ENCODE results near the gene CMSS1. TPM values are rescaled to one million over a fixed set of nuclear protein-coding genes. Genes with fewer than 3 reads are reported as not detected.
A peak's percentile ranks its signal among the peaks of the same experiment; 100 is the strongest.

The CMSS1 gene
- total RNA-seq, 1 donor from 2014 or later, result 41.9 TPM

DNA sequence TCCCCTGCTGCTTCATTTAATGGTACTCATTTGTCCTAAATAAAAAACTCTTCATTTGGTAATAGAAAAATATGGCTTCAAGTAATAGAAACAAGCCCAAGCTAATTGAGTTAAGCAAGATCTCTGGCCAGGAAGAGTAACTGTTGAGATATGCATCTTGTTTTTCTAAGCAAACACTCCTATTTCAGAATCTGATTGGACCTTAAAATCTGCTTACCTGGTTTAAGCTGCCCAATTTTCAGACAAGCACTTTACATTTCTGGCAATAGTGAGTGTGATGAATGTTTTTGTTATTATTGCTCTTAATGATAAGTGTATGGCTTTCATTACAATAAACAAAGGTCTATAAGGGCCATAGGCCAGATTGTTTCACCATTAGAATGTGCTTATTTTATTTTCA is 86.2 kb downstream of the CMSS1 start:
- DNase-seq (ENCODE audit: low spot score), result no peak

DNA sequence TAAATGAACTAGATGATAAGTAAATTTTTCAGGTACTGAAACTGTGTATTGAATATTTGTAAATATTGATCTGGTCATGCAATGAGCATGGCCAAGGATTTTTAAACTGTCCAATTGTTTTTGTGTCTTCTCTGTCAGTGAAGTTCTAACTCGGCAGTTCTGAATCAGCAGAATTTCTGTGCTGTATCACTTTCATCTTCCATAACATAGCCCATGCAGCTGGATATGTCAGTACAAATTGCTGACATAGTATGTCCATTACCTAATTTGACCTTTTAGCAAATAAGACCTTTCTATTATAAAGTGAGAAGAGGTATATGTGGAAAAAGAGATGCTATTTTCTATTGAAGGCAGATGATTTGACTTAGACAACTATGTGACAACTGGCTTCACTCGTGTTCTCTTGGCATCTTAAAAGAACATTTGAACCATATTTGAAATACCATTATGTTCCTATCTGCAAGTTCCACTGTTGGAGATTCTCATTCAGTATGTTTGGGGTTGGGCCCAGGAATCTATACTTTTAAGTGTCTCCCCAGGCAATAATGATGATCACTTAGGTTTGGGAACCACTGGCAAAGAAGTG is 90.4 kb downstream of the CMSS1 start:
- no peak for DNase-seq (ENCODE audit: low spot score)

DNA sequence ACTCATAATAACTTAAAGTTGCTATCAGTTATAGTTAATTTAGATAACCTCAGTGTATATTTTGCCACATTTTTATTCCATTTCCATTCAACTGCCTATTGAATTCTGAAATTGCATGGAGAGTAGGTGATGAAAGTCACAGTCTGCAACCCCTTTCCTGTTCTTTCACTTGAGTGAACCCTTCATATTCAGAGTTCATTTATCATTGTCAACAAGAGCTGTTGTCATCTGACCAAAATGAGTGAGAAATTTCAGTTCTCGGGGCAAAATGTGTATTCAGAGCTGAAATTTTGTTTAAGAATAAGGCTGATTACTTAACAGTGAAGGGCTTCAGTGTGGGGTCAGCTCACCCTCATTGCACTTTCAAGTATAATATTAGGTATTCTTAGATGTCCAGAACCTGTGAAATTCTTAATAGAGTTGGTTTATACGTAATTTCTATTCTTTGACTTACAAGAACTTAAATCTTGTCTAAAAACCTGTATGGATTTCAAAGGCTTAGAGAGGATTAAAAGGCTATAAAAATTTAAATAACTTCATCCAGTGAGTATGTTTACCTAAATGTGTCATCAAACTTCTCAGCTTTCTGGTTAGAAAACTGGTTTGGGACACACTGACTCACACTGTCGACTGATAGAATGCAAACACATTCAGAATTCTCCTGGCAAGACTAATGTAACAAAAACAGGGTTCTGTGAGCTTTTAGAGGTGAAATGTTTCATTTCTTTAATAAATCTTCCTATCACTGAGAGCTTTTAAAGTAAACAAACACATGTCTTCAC is 92.2 kb downstream of the CMSS1 start:
- DNase-seq (ENCODE audit: low spot score), result no peak

DNA sequence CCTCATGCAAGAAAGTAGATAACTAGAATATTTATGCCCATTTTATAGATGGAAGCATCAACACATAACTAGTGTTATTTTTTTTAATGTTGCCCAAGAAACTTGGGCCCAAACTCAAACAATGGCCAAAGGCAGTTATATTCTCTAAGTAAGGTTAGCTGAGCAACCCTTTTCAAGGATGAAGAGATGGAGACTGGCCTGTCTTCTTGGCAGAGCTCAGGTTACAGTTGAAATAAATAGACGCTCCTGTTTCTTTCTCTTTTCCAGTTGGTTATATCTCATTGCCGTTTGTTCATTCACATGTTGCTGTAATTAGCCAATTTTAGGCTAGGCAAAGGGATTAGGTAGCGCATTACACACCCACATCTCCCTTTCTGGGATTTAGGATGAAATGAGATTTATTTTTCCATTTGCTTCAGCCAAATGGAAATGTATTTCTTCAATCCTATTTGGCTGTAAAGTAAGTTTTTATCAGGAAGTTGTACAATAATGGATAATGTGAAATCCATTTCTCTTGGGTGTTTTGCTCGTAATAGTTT is 93.2 kb downstream of the CMSS1 start:
- no peak for DNase-seq (ENCODE audit: low spot score)

DNA sequence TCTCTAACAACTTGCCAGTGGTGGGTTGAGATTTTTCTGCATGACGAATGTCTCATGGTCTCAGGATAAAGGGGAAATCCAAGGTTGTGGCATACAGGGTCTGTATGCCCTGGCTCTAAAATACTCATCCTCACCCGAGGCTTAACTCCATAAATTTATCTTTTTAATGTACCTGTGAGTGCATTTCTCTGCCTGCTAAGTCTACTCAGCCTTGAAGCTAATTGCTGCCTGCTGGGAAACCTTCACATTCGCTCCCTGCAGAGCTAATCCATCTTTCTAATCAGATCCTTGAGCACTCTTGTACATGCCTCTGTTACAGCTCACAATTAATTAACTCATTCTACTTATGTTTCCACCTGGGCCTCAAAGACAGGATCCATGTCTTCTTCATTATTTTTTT is 93.8 kb downstream of the CMSS1 start:
- DNase-seq (ENCODE audit: low spot score), result no peak

DNA sequence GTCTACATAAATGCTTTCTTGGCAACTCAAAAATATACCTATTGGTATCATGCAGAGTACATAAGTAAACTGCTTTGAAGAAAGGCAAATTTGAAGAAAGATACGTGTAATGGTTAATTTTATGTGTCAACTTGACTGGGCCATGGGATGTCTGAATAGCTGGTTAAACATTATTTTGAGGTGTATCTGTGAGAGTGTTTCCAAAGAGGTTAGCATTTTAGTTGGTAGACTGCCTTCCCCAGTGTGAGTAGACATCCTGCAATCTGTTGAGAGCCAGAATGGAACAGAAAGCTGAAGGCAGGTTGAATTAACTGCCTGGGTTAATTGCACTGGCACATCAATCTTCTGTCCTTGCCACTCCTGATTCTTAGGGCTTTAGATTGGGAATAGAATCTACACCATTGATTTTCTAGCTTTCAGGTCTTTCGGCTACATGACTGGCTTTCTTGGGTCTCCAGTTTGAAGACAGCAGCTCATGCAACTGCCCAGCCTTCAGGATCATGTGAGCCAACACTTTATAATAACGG is 98.3 kb downstream of the CMSS1 start:
- no peak for DNase-seq (ENCODE audit: low spot score)

DNA sequence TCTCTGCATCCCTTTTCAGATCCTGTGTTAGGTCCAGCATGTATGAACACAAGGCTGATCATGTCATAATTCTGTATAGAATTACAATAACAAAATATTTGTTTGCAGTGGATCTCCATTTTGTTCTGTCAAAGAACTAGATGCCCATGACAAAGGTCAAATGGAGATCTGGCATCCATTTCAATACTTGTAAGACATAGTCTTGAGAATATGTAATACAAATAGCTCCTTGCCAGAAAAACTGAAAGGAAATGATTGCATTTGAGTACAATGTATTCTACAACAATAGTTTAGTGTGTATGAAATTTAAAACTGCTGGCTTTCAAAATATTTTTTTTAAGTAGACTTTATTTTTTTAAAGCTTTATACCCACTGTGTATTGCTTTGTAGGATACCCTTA is 101.1 kb downstream of the CMSS1 start:
- no peak for DNase-seq (ENCODE audit: low spot score)

DNA sequence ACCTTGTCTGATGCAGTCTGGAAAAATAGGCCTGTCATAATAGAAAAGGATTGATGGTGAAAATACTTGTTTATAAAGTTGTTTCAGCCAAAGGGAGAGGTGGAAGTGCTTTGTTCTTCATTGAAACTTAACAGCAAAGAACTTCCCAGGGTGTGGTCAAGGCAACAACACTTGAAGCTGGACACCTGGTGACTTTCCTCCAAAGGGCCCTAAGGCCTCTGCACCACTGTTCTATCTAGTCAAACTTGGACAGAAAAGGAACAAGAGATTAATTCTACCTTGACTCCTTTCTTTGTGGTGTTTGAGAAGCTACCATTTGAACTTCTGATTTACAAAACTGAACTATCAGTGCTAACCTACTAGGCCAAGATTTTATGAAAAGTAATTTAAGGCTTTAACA is 102.0 kb downstream of the CMSS1 start:
- no peak for DNase-seq (ENCODE audit: low spot score)

DNA sequence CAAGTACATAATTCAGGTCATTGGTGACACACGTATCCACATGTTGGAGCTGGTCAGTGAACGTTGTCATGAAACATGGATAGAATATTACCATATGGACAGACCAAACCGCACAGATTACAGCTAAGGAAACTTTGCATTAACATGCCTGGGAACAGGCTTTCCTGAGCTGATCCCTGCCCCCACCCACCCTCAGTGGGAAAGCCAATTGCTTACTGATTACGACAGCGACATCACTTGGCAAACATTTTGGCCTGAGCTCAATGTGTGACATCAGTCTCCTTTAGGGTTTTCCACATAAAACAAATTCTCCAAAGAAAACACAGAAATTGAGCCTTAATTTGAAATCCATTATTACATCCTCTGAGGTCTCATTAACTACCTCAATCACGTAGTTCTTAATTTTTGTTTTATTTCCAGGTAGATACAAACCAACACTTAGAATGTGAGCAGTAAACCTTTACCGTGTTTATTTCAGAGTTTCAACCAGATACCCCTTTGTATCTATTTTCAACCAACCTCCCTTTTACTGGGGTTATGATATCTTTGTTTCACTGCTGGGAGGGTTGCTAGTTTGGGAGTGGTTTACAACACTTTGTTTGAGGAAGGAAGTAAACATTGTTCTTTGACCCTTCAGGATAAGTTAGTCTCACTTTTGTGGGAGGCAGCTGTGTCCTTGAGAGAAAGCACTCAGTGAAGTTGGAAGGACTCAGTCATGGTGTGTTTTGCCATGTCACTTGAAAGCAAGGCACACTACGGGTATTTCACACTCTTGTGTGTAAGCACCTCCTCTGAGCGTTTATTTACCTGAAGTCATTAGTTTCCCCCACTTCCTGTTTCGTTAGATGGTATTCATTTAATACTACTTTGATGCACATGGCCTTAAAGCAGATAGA is 103.1 kb downstream of the CMSS1 start:
- peak; percentile 68 for DNase-seq (ENCODE audit: low spot score)

DNA sequence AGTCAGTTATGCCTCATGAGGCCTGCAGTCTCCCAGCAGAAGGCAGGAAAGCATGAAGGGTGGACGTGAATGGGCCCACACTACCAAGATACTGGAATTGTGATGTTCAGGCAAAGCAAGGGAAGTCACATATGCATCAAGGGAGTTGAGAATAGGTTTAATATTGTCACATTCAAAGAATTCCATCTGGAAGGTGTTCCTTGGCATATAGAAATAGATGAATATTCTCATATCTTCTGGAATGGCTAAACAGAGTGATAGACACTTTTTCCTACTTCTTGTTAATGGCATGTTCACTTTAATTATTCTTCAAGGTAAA is 103.7 kb downstream of the CMSS1 start:
- DNase-seq (ENCODE audit: low spot score), result no peak

DNA sequence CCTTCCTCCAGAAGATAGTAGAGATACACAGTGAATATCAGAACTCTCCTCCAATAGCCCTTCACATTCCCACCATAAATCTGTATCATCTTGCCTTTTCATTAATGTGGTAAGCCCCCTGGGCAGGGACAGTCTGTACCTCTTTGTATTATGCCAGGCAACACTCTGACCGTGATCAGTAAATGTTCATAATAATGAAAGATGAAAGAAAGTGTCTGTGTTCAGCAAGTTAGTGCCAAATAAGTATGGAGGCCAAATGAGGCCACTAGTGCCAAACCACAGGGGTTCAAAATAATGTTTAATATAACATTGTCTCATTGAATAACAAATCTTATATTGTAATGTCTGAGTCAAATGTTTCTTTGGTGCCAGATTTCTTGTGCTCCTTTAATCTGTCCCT is 104.3 kb downstream of the CMSS1 start:
- no peak for DNase-seq (ENCODE audit: low spot score)

DNA sequence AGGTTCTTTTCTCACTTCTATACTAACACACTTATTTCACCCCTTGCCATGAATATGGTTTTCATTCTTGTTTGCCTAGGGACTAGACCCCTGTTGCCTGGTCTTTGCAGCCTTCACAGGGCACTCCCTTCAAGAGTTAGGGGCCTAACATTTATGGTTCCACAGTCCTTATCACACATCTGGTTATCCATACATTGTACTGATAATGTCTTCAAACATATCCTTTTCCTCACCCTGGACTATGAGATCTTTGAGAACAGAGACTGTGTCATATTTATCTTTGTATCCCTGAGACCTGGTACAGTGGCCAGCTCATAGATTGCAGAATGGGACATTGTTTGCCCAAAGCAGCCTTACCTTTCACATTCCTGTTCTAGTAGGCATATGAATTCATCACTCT is 106.2 kb downstream of the CMSS1 start:
- no peak for DNase-seq (ENCODE audit: low spot score)

DNA sequence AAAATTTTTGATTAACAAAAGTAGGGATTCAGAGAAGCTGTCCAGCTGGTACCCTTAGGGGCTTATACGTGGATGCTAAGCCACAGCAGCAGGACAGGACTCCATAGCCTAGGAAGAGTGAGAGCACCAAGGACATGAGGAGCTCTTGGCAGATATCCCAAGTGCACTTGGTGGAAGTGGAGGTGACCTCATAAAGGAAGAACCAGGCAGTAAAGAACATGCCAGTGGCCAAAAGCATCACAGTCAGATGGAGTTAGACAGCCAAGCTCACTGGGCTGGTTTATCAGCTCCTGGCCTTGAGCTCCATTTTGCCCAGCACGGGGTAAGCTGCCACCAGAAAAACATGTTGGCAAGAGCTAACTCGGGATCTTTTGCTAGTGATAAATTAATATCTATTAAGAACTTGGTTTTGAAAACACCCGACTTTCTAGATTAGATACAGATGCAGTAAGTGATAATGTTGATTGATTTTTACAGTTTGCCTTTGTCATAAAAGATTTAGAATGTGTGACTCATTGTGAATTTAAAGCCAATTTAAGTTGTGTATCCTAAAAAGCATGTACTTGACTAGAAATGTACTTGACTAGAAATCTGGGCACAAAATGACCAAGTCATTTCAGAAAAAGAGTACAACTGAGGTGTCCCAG is 108.0 kb downstream of the CMSS1 start:
- peak; percentile 54 for DNase-seq (ENCODE audit: low spot score)

DNA sequence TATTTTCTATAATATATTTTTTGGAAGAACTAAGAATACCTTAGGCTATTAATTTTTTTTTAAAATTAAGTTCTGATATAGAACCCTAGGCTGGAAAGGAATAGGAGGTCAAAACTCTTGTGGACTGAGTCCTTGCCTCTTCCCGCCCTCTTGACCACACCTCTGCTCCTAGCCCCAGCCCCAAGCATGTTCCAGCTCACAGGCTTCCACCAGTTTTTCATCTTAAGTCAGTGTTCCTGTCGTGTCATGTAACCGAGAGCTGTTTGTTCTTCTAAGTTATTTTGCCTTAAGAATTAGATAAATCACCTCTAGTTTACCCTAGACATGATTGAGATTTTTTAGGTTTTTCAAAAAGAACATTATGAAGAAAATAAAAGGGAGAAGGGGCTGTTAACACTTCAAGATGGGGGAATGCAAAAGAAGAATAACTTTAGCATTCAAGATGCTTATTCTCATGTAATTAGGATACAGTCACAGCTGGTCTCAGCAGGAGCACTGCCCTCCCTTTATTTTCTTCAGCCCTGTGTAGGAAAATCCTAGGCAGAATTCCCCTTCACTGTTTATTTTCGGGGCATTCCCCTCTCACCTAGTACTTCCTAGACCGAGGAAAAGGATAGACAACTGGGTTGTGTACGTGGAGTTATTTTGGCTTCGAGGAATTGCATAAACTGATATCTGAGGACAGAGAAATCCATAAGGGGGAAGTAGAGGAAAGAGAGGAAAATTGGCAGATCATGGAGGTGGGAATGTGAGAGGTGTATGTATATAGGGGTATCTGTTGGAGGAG is 110.2 kb downstream of the CMSS1 start:
- DNase-seq (ENCODE audit: low spot score), result no peak

DNA sequence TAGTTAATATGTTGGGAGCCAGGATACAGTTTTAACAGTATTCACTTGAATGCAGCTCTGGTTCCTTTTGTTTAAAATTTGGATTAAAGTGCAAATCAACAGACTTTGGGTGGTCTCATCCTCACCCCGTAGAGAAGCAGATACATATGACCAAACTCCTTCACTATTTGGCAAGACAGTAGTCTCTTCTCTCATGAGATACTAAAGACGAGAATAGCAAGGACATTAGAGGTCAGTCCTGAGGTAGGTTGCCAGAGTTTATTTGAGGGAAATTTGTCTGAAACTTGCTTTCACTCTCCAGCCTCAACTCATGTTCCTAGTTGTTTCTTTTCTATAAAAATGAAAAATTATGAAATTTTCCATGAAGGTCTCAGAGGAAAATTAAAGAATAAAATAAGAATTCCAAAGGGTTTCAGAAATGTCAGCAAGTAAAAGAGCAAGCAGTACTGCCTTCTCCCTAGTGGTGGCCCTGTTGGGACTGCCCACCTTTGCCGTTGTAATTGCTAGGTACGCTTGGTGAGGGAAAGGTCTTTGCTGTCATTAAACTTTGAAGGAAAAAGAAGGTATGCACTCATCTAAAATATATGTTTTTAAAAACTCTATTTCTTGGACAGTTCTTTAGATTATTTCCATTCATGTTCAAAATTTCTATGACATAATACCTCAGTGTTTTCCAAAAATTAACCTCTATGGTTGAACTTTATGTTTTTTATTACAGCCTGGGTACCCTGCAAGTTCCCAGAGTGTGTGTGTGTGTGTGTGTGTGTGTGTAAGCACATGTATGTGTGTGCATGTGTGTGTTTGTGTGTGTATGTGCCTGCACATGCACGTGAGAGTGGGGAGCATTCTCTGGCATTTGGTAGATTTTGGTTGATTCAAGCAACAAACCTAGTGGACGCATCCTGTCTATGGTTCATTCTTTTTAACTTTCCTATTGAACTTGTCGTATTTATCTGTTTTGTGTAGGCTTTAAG is 111.4 kb downstream of the CMSS1 start:
- no peak for DNase-seq (ENCODE audit: low spot score)

DNA sequence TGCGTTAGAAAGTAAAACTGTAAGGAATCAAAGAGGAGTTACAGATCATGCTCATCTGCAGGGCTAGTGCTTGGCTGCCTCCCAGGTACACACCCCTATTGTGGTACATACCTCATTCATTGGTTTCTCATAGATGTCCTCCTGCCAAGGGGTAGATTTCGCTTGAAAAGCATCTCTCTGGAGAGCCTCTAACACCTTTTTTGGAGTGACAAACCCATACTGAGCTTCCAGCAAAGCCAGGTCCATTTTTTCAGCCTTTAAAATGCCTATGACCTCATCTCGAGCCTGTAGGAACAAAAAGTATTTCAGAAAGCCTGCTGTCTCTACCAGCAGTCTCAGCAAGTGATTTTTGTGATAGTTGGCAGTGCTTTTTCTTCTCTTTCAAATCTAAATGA is 112.1 kb downstream of the CMSS1 start:
- peak; percentile 54 for DNase-seq (ENCODE audit: low spot score)

DNA sequence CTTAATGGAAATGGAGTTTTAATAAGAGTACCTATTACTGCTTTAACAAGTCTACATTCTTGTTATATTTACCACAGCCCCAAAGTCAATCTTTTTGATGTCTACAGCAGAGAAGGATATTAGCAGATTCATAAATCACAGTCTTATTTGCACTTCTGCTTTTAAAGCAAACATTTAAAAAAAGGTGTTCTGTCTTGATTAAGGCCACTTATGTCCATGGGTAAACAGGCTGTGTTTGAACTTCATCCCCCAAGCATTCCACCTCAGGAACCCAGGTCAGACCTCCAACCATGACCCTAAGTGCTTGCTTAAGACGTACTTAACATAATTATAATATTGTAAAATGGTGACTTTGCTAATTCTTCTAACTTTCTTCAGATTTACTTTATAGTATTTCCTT is 113.4 kb downstream of the CMSS1 start:
- DNase-seq (ENCODE audit: low spot score), result no peak

DNA sequence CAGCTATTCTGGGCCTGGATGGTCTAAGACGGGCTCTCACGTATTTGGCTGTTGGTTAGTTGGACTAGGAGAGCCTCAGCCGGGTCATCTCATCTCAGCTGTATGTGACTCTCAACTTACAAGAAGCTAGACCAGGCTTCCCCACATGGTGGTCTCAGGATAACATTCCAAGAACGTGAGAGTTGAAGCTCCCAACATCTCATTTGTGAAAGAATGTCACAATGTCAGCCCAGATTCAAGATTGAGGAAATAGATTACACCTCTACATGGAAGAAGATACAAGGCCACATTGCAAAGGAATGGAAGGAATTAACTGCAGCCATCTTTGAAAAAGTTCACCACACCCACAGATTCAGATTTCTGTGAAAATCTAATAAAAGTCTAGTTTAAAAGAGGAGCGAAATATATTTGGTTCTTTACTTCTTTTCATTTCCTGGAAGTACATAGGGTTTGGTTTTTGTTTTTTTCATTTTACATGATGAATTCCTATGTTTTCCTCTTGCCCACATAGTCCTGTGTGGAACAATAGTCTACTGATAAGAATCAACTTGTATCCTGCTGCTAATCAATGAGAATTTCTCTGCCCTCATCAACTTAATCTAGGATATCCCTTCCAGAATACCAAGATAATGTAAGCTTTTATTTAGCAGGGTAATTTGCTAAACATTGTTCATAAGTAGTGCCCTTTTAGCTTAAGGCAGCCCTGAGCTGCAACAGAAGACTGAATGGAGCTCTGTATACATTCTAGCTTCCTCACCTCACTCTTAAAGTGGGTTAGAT is 116.5 kb downstream of the CMSS1 start:
- no peak for DNase-seq (ENCODE audit: low spot score)
